Stimulated activated CD8-positive, alpha-beta memory T cell treated with anti-CD3 and anti-CD28 coated beads, Interleukin-2, amount 100 ng/mL, for 48 hours (primary cell): ENCODE results near the gene FOXJ2.
"Not testable (repeated sequence)": the region's sequence is repeated elsewhere in the genome, so short reads cannot be mapped to it uniquely, and the experiment has no call there.

Experiments used
- DNase-seq, 2 donors: peaks; one replicate each; pipeline ENCODE4 v3.0.0-alpha.2; 2020; ENCODE audit warnings: low read depth in 2 of 2

The FOXJ2 gene

DNA sequence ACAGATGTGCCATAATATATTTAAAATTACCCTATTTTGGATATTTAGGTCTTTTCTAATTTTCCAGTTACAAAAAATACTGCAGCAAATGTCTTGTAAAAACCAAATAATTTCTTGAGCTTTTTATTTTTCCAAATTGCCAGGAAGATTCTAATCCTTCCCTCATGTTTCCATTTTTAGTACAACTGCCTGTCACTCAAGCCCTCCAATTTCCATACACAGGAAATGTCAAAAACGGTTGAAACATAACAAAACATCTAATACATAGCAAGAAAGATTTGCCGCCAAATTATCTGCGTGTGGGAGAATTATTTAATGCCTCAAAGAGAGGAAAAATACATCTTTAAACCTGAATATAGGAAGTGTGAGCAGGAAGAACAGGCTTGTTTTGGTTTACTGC lies 2.3 kb upstream of the FOXJ2 start:
- DNase-seq = no peak

DNA sequence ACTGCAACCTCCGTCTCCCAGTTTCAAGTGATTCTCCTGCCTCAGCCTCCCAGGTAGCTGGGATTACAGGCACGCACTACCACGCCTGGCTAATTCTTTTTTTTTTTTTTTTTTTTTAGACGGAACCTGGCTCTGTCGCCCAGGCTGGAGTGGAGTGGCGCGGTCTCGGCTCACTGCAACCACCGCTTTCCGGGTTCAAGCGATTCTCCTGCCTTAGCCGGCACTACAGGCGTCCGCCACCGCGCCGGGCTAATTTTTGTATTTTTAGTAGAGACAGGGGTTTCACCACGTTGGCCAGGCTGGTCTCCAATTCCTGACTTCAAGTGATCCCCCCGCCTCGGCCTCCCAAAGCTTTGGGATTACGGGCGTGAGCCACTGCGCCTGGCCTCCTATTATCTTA lies 1.5 kb upstream of the FOXJ2 start:
- not testable (repeated sequence) for DNase-seq

DNA sequence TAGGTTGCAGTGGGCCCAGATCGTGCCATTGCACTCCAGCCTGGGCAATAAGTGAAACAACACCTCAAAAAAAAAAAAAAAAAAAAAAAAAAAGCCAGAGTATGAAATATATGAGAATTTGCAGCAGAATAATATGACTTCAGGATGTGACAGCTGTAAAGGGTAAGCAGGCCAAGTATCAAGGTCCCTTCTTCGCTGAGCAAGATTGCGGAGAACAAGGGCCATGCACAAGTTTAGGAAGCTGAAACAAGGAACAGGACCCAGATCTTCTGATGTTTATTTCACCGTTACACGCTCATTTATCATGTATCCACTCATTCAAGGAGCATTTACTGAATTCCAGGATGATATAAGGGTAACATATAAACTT lies 659 bp upstream of the FOXJ2 start:
- no peak for DNase-seq

DNA sequence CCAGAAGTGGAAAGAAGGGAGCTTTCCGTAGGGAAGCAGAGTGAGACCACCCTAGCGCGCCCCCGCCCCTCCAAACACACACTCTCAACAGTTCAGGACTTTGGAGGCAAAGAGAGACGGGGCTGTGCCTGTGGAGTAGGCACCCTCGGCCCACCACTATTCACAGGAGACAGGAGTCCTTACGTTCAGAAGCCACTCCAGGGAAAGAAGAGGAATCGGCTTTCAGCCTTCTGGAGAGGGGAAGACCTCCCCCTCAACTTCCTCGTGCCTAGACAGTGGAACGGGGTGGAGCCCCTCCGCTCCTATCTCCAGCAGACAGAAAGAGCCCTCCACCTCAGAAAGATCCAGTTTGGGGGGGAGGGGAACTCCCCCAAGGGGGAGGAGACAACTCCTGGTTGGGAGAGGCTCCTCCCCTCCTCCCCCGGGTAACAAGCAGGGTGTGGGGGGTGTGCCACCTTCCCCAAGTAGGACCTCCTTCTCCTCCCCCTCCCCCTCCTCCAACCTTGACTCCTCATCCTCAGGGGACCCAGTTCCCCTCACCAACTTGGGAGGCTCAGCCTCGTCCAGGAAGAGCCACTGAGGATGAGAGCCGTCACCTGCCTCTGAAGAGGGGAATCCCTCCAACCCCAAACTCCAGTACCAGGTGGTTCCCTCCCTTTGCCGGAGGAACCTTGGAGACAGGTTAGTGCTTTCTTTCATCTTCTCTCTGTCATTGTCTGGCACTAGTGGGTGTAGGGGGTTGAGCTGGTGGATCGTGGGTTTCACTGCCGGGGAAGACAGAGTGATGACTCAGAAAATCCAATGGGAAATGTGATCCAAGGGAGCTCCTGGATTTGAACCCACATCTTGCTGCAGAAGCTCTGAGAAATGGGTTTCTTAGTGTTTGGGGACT lies 883 bp downstream of the FOXJ2 start:
- no peak for DNase-seq

DNA sequence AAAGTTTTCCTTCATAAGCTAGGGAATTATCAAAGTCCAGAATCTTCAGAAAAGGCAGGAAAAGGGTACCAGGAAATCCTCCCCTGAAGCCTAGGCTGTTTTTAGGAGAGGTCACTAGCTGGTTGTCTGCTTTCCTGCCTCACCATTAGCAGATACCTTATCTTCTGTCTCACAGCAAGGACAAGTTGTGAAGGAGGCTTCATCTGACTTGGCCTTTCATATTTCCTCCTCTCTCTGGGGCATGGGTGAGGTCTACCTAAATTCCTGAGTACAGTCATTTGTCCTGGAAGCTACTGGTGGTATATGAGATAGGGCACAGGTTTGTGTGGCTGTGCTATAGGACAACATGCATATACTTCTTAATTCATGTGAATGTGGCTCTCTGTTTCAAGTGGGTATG lies 2.3 kb downstream of the FOXJ2 start:
- DNase-seq = no peak

DNA sequence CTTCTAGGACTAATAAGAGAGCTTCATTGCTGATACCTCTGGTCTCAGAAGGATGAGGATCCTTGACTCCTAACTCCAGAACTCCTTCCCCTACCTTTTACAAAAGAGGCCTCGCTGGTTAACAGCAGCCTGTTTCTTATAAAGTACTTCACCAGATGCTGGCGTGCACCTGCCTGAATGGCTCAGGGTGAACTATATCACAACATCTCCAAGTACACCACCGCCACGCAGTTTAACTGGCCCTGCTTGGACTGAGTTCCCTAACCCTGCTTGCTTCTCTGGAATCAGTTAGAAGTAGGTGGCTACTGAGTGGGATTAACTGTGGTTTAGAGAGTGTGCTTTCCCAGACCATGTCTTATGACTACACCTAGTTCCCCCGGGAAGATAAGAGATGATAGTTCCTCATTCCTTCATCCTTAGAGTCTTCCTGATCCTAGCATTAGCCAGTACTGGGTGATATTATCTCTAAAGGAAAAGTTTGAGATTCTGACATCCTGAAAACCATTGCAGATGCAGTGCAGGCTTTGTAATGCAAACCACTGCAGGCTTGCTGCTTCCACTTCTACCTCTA lies 3.0 kb downstream of the FOXJ2 start:
- DNase-seq = no peak

DNA sequence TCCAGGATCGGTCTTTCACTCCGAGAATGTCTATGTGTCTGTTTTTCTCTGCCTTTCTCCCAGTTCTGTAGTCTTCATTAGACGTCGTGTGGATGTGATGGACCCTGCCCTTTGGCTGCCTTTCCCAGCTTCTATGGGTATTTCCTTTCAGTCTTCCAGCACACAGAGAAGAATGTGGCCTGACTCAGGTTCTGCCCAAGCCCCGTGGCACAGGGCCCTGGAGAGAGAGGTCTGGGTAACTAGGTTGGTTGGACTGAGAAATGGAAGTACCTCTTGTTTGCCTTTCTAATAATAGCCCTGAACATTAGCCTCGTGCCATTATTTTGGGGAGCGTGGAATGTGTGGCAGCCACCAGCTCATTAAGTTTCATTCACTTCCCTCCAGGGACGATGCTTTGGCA lies 3.8 kb downstream of the FOXJ2 start:
- no peak for DNase-seq

DNA sequence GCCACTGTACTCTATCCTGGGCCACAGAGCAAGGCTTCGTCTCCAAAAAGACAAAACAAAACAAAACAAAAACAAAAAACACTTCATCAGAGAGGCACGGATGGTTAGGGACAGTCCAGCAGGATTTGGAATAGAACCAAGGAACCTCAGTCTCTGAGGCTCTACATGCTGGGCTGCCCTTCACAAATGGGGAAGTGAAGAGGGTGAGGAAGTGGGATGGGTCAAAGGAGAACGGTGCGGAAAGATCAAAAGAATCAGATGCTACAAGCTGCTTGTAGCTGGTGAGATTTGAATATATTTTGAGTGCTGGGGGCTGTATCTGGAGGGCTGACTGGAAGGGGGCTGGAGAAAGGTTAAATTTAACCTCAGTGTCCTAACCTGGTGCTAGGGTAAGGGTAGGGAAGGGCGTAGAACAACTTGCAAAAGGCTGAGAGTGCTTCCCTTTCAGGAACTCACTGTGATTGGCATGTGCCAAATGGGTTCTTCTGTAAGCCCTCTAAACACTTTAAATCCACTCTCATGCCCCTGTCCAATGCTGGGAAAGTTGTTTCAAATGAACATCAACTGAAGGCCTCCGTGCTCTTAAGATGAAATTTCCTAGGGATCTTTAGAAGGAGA lies 4.6 kb downstream of the FOXJ2 start:
- no peak for DNase-seq

DNA sequence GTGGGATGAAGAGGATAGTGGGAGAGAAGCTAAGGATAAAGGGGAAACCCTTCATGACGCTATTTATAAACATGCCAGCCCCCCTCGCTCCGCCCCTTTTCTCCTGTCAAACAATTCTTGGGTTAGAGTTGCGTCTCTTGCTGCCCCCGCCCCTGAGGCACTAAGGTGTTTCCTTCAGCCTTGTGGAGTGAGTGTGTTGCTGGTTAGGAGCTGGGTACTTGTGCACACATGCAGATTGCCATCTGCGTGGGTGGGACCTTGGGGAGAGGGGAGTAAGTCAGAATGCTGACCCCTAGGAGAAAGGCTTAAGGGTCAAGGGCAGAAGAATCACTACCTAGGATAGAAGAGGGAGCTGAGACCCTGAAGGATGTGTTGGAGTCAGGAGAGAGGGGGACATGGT lies 5.4 kb downstream of the FOXJ2 start:
- DNase-seq = no peak

DNA sequence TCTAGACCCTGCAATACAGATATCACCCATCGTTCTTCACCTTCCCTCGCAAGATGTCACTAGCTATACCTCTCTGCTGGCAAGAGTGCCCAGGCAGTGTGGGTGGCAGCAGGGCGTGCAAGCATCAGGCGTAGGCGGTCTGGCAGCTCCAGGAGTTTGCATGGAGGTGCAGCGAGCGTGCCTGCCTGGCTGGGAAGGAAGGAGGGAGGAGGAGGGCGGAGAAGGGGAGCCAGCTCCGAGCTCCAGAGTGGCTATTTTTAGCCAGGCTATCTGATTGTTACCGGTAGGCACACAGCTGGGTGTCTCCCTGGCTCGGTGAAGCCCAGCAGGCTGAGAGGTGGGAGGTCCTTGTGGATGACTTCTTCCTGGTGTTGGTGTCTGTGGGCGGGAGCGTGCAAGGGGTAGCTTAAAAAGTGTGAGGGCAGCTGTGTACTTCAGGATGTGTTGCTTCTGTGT lies 6.2 kb downstream of the FOXJ2 start:
- no peak for DNase-seq

DNA sequence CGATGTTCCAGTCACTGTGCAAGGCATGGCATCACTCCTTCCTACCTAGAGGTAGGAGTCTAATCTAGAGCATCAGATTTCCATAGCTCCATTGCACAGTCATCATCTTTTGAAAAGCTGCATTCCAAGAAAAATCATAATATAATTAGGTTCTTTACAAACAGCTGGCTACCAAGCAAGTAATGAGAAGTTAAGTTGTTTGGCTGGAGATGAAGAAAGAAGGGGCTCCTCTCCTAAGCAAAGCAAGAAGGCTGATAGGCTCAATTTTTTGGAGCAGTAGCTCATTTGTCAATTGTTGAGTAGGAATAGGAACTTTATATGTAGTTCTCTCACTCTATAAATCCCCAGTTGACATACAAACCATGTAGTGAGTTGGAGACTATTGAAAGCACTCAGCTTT lies 8.3 kb downstream of the FOXJ2 start:
- no peak for DNase-seq

DNA sequence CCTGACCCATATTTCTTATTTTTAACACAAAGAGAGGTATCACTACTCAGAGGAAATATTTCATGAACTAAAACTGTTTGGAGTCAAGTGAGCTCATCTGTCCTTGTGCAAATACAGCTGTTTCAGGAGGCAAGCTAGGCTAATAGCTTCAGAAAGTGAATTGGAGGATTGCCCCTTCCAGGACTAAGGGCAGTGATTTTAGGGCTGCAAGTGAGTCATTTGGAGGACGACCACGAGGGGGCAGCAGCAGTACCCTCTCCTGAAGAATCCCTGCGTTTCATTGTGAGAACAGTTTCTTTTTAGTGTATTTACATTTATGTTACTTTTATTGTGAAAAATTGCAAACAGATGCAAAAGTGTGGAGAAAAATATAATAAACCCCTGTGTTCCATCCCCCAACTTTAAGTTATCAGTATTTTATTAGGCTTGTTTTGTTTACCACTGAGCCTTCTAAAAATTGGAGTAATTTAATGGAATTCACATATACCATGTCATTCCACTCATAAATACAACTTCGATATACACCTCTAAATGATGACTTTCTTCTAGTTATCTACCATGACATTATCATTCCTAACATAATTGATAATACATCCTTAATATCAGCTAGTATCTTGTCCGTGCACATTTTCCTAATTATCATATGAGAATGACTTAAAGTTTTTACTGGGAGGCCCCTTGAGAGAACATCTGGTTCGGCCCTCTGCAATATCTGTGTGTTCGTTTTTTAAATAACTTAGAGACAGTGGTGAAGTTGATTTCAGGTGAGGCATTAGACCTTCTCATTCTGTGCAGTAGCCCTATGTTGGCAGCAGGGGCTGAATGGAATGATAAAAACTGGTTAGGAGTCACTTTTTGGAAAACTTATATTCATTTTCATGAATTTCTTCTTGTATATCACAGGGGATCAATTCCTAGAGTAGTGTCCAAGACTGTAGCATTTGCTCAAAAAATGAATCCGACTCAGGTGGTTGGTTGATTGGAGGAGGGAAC lies 13.7 kb downstream of the FOXJ2 start:
- peak; percentile 65 to 74 for DNase-seq

DNA sequence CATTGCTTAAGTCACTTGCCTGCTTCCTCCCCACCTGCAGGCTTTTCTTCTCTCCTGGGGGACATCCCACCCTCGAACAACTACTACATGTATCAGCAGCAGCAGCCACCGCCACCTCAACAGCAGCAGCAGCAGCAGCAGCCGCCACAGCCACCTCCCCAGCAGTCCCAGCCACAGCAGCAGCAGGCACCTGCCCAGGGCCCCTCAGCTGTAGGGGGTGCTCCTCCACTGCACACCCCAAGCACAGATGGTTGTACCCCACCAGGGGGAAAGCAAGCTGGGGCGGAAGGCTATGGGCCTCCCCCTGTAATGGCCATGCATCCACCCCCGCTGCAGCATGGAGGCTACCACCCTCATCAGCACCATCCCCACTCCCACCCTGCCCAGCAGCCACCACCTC lies 15.3 kb downstream of the FOXJ2 start:
- no peak for DNase-seq

DNA sequence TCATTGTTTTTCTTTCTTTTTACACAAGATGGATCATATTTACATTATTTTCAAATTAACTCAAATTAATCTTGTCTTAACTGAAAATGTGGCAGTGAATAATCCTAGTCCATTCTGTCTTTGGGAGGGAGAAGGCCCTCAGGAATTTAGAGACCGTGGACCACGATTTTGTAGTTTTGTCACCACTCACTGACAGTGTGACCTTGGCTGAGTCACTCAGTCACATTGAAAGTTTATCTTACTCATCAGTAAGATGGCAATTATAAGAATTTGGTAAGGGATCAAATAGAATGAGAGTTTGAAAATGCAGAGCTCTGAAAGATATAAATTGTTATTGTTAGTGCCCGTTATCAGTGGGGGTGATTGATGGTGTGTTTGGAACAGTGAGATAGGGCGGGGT lies 16.4 kb downstream of the FOXJ2 start:
- DNase-seq = no peak

DNA sequence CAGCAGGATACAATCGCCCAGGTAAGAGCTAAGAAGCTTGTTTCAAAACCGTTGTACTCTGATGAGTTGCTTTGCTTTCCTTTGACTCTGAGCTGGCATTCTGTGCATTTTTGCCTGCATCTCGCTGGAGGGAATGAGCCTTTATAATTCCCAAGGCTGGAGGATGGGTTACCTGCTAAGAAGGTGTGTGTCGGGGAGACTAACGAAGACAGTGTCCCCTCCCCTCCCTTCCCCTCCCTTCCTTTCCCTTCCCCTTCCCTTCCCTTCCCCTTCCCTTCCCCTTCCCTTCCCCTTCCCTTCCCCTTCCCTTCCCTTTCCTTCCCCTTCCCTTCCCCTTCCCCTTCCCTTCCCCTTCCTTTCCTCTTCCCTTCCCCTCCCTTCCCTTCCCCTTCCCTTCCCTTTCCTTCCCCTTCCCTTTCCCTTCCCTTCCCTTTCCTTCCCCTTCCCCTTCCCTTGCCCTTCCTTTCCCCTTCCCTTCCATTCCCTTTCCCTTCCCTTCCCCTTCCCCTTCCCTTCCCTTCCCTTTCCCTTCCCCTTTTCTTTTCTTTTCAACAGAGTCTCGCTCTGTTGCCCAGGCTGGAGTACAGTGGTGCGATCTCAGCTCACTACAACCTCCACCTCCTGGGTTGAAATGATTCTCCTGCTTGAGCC lies 18.2 kb downstream of the FOXJ2 start:
- DNase-seq = no peak

DNA sequence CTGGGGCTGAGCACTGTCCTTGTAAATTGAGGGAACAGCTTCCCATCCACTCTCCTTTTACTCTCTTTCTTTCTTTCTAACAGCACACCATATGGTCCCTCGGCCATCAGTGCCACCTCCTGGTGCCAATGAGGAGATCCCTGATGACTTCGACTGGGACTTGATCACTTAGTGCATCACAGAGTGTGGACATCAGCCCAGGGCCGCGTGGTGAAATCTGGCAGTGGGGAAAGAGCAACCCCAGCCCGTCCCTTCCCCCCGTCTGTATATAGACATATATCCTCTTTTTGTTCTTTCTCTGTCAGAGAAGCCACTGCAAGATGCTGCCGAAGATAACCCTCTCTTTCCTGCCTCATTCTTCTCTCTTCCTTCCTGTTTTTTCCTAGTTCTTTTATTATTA lies 20.2 kb downstream of the FOXJ2 start:
- DNase-seq = no peak

DNA sequence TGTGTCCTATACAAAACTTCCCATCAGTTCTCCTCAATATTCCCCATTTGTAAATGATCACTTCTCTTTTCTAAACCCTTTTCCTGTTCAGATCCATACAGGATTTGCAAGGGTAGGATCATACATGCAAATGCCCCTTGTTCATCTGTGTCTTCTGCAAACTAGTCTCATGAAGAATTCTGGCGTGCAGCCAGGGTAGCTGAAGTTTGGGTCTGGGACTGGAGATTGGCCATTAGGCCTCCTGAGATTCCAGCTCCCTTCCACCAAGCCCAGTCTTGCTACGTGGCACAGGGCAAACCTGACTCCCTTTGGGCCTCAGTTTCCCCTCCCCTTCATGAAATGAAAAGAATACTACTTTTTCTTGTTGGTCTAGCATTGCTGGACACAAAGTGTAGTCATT lies 22.3 kb downstream of the FOXJ2 start:
- no peak for DNase-seq

DNA sequence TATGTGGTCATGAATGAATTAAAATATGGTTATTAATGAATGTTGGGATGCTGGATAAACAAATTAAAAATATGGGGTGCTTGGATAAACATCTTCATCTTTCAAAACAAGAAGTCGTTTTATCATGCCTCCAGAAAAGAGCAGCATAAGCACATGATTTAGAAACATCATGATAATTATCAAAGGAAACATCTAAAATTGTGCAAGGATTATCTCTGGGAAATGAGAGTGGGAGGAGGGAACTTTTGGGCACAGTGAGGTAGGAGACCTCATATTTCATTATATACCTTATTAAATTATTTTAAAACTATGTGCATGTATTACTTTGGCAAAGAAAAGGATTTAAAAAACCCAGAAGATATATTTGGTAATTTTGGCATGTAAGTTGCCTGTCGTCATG lies 24.8 kb downstream of the FOXJ2 start:
- no peak for DNase-seq

DNA sequence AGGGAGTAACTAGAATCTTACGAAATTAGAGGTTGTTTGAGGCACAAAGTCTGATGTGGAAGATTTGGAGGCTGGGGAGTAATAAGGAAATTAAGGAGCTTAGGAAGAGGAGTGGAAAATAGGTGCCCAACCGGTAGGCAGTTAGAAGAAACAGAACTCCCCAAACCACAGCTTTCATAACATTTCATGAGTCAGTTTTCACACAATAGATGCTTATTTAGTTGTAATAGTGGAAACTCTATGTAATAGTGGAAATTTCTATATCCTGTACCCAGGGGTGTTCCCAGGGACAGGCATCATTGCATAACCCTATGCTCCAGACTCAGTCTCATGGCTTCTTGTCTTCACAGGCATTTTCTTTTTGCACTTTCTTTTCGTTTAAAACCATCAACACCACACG lies 25.3 kb downstream of the FOXJ2 start:
- DNase-seq = no peak

DNA sequence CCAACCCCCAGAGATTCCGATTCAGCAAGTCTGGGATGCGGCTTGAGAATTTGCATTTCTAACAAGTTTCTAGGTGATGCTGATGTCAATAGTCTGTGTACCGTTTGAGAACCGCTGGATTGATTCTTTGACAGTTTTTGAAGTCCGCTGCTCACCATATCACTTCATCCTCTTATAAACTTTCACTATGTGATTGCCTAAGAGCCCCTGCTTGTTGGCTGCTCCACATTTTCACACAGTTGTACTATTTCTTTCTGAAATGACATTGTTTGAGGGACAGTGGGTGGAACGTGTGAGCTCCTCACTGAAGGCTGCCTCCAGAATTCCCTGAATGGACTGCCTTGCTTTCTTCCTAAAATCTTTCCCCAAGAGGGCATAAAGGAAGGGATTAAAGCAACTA lies 26.0 kb downstream of the FOXJ2 start:
- DNase-seq = no peak

DNA sequence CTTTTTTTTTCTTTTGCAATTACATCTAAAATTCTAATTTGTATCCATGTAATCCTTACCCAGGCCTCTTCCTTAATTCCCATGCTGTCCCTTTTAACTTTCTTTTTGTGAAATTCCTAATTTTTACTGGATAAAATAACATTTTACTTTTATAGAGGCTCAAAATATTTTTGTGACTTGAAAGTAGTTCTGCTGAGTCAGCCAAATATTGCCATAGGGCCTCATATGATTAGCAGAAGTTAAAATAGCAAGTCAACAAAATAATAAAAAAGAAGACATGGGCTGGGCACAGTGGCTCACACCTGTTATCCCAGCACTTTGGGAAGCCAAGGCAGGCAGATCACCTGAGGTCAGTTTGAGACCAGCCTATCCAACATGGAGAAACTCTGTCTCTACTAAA lies 31.6 kb downstream of the FOXJ2 start:
- no peak for DNase-seq
